IMR-90 (cell line): ENCODE measurements around the gene RGPD5. TPM values are rescaled to one million over a fixed set of nuclear protein-coding genes. Genes with fewer than 3 reads are reported as not detected.
"Not testable (repeated sequence)": the region's sequence is repeated elsewhere in the genome, so short reads cannot be mapped to it uniquely, and the experiment has no call there.

Experiments
- ATAC-seq: fragments of 200-7000 bp; cut with Tn5 transposase; 2 replicates; pipeline ENCODE4 v1.9.1; 2020; ENCODE audit warnings: low read depth, mild to moderate bottlenecking, moderate library complexity
- BruUV-seq: library from RNA; stranded (reverse); fragments of 400-500 nt; replicated peaks from 2 replicates; lab custom pipeline; 2021; lab: Mats Ljungman, UMichigan
- CTCF ChIA-PET: fragments of 300-600 bp; formaldehyde crosslinking; extraction: SDS; loops from one replicate; lab custom pipeline; 2021; ENCODE audit warnings: antibody characterized with exemption; lab: Yijun Ruan, JAX
- POLR2A ChIA-PET: fragments of 300-600 bp; sonication (Branson Sonifier 250); formaldehyde crosslinking; loops from one replicate; lab custom pipeline; 2022; ENCODE audit warnings: antibody characterized with exemption; ENCODE audit not compliant: unreplicated experiment; lab: Charles Lee
- DNase-seq: peaks from one replicate; pipeline ENCODE4 v3.0.0; 2013
- H2AFZ ChIP-seq: replicated peaks from 2 replicates; pipeline ENCODE3; 2013; ENCODE audit warnings: low read length, mild to moderate bottlenecking; ENCODE audit not compliant: poor library complexity
- H2AK5ac ChIP-seq: 2 replicates; pipeline ENCODE4 v1.6.1; 2013; ENCODE audit warnings: low read depth, low read length, inconsistent platforms
- H2AK9ac ChIP-seq: replicated peaks from 2 replicates; pipeline ENCODE3; 2013; ENCODE audit warnings: mild to moderate bottlenecking, low read depth, low read length, moderate library complexity; ENCODE audit not compliant: poor library complexity
- H2BK120ac ChIP-seq: 2 replicates; pipeline ENCODE4 v1.6.1; 2013; ENCODE audit warnings: low read depth, low read length, inconsistent platforms
- H2BK15ac ChIP-seq: 3 replicates; pipeline ENCODE4 v1.6.1; 2013; ENCODE audit warnings: low read depth, low read length, inconsistent platforms
- H2BK20ac ChIP-seq: 2 replicates; pipeline ENCODE4 v1.6.1; 2013; ENCODE audit warnings: low read depth, mild to moderate bottlenecking, inconsistent platforms, low read length, moderate library complexity
- H2BK5ac ChIP-seq: 2 replicates; pipeline ENCODE4 v1.6.1; 2013; ENCODE audit warnings: mild to moderate bottlenecking, low read depth, low read length, inconsistent platforms; ENCODE audit not compliant: poor library complexity, severe bottlenecking
- H3K14ac ChIP-seq: replicated peaks from 2 replicates; pipeline ENCODE4 v1.6.1; 2013; ENCODE audit warnings: low read depth, low read length, inconsistent platforms
- H3K18ac ChIP-seq: 2 replicates; pipeline ENCODE4 v1.6.1; 2013; ENCODE audit warnings: low read depth, low read length, control low read depth
- H3K23ac ChIP-seq: 2 replicates; pipeline ENCODE4 v1.6.1; 2013; ENCODE audit warnings: low read depth, low read length, inconsistent platforms
- H3K27ac ChIP-seq: 2 replicates; pipeline ENCODE4 v1.5.1; 2013; ENCODE audit warnings: mild to moderate bottlenecking, control low read depth, low read length; ENCODE audit not compliant: insufficient read depth
- H3K27me3 ChIP-seq: 2 replicates; pipeline ENCODE4 v1.6.1; 2013; ENCODE audit warnings: low read length; ENCODE audit not compliant: control insufficient read depth, insufficient read depth
- H3K36me3 ChIP-seq: 2 replicates; pipeline ENCODE4 v1.6.1; 2013; ENCODE audit warnings: low read length, mixed read lengths; ENCODE audit not compliant: control insufficient read depth, insufficient read depth
- H3K4ac ChIP-seq: 2 replicates; pipeline ENCODE4 v1.6.1; 2013; ENCODE audit warnings: low read depth, low read length, inconsistent platforms
- H3K4me1 ChIP-seq: 2 replicates; pipeline ENCODE4 v1.6.1; 2013; ENCODE audit warnings: low read length, mixed read lengths; ENCODE audit not compliant: control insufficient read depth, insufficient read depth
- H3K4me2 ChIP-seq: 2 replicates; pipeline ENCODE4 v1.6.1; 2013; ENCODE audit warnings: low read depth, mild to moderate bottlenecking, control low read depth, low read length, moderate library complexity
- H3K4me3 ChIP-seq: 2 replicates; pipeline ENCODE4 v1.5.1; 2013; ENCODE audit warnings: low read depth, mild to moderate bottlenecking, control low read depth, low read length, moderate library complexity; ENCODE audit not compliant: insufficient read depth
- H3K56ac ChIP-seq: 2 replicates; pipeline ENCODE4 v1.6.1; 2013; ENCODE audit warnings: low read length, inconsistent platforms; ENCODE audit not compliant: insufficient read depth; ENCODE audit errors: extremely low read depth
- H3K79me1 ChIP-seq, 2 experiments: 2 replicates each; pipeline ENCODE4 v1.6.1; 2013; ENCODE audit warnings: low read length in 2 of 2, inconsistent platforms in 1 of 2, low read depth in 1 of 2
- H3K9ac ChIP-seq: 2 replicates; pipeline ENCODE4 v1.6.1; 2013; ENCODE audit warnings: low read depth, low read length, control low read depth
- H3K9me1 ChIP-seq: 2 replicates; pipeline ENCODE4 v1.6.1; 2013; ENCODE audit warnings: low read length, inconsistent platforms; ENCODE audit not compliant: insufficient read depth
- H3K9me3 ChIP-seq: 2 replicates; pipeline ENCODE4 v1.6.1; 2013; ENCODE audit warnings: low read length; ENCODE audit not compliant: control insufficient read depth, insufficient read depth
- H4K20me1 ChIP-seq: 2 replicates; pipeline ENCODE4 v1.6.1; 2013; ENCODE audit warnings: low read length, inconsistent platforms; ENCODE audit not compliant: insufficient read depth
- H4K5ac ChIP-seq: 2 replicates; pipeline ENCODE4 v1.6.1; 2013; ENCODE audit warnings: mild to moderate bottlenecking, low read depth, low read length, control low read depth
- H4K8ac ChIP-seq, 2 experiments: 2 replicates each; pipeline ENCODE4 v1.6.1; 2013; ENCODE audit warnings: low read depth in 2 of 2, low read length in 2 of 2, control low read depth in 1 of 2, inconsistent platforms in 1 of 2
- H4K91ac ChIP-seq: 2 replicates; pipeline ENCODE4 v1.6.1; 2013; ENCODE audit warnings: low read depth, low read length, inconsistent platforms; ENCODE audit not compliant: insufficient read depth
- WGBS, 2 experiments: methylation state at CpG; one replicate each; pipeline versions ENCODE4 v1.1.5 to v1.1.7; 2013; ENCODE audit warnings: missing lambda C conversion rate in 2 of 2; ENCODE audit not compliant: insufficient read length in 1 of 2; ENCODE audit errors: extremely low coverage in 2 of 2; 5-methylcytosine and 5-hydroxymethylcytosine counted together
- dilution Hi-C: fragments of 300-500 bp; cut with HindIII; formaldehyde crosslinking; loops from one replicate; pipeline ENCODE4 v1.14.3; 2018; ENCODE audit warnings: low sequenced_read_pairs; ENCODE audit not compliant: unreplicated experiment
- in situ Hi-C: fragments of 300-500 bp; cut with MboI; formaldehyde crosslinking; loops from 3 replicates; pipeline ENCODE4 v1.14.3; 2019; ENCODE audit warnings: low sequenced_read_pairs, inconsistent platforms, mixed read lengths
- intact Hi-C: fragments of 100-400 bp; cut with micrococcal nuclease; formaldehyde crosslinking; loops from 2 replicates; pipeline ENCODE4 v1.10.0; 2022
- polyA plus RNA-seq, 3 experiments: library from polyadenylated mRNA; depleted of rRNA; stranded (reverse); fragments of >200 nt; gene quantifications; 2 replicates each; pipeline ENCODE4 v1.2.3, GENCODE V29; 2012; ENCODE audit warnings: low replicate concordance in 1 of 3
- total RNA-seq: library from RNA; depleted of rRNA; stranded (reverse); fragments of >200 nt; gene quantifications from 2 replicates; pipeline ENCODE4 v1.2.3, GENCODE V29; 2012

Gene RGPD5
- total and polyA plus RNA-seq, 2 of the 4 experiments (the other 2 are of a cell fraction), result 2.5 to 14.3 TPM

DNA sequence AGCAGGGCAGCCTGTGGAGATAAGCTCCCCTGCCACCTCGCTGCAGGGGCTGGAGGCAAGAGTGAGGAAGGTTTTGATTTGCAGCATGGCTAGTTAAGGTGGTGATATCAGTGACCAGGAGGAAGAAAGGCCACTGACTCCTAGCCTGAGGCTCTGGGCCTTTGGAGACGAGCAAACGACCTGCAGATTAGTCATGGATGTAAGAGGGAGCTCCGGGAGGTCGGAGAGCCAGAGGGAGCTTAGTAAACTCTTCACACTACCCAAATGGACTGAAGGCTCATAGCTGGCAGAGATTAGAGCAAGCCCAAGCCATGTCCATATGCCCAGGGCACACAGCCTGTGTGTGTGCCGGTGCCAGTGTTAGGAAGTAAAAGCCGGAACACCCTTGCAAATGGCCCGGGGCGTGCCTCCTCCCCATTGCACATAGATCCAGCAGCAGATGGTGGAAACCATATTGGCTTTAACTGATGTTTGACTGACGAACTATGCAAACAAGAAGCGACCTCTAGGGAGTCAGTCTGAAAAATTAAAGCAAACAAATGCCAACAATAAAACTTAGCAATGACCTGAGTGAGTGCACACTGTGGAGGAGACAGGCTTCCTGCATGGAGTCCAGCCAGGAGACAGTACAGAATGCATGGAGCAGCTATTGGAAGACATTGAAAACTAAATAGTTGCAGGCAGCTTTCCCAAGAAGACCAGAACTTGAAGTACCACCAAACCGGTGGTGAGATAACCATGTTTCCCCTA, 2.4 kb upstream of the RGPD5 start:
- POLR2A ChIA-PET, H3K4me3 ChIP-seq, H3K56ac ChIP-seq, H3K9me1 ChIP-seq, H3K79me1 ChIP-seq, H3K4ac ChIP-seq, H2BK120ac ChIP-seq, H2BK20ac ChIP-seq, H3K4me1 ChIP-seq, in situ Hi-C loops, DNase-seq, H2AK5ac ChIP-seq, ATAC-seq, dilution Hi-C loops, H4K8ac ChIP-seq, H3K4me2 ChIP-seq, H4K20me1 ChIP-seq, H3K23ac ChIP-seq, H3K36me3 ChIP-seq, H2BK5ac ChIP-seq, H4K91ac ChIP-seq, H3K18ac ChIP-seq, H3K27me3 ChIP-seq, BruUV-seq, H3K9ac ChIP-seq, H2BK15ac ChIP-seq, H2AK9ac ChIP-seq, H3K14ac ChIP-seq, intact Hi-C loops, H2AFZ ChIP-seq, H3K27ac ChIP-seq, H3K9me3 ChIP-seq, H4K5ac ChIP-seq, CTCF ChIA-PET: not testable (repeated sequence)
- WGBS, 2 experiments, result no CpG with 5 or more reads among the region's 12 CpGs

DNA sequence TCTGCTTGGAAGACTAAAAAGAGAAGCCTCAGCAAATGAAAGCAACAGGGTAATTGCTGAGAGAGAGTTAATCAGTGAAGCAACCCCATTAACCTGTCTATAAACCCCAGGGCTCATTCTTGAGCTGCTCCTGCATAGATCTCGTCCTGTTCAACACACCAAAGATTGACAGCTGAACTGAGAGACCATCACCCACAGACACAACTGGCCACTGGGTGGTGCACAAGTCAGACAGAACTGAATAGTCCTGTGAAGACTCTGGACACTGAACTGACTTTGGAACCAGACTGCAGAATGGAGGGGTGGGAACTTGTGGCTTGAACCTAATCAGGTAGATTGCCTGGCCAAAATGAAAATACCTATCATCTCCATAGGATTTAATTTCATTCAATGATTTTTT, 1.4 kb upstream of the RGPD5 start:
- H4K5ac ChIP-seq, H3K4me2 ChIP-seq, H4K8ac ChIP-seq, H3K9me3 ChIP-seq, H2BK20ac ChIP-seq, H2AFZ ChIP-seq, H3K79me1 ChIP-seq, in situ Hi-C loops, DNase-seq, H3K18ac ChIP-seq, H2AK5ac ChIP-seq, H3K56ac ChIP-seq, H3K9ac ChIP-seq, H2AK9ac ChIP-seq, H3K27me3 ChIP-seq, intact Hi-C loops, dilution Hi-C loops, H3K4ac ChIP-seq, H2BK5ac ChIP-seq, H3K27ac ChIP-seq, H4K91ac ChIP-seq, H3K23ac ChIP-seq, BruUV-seq, CTCF ChIA-PET, H3K4me3 ChIP-seq, H4K20me1 ChIP-seq, H3K4me1 ChIP-seq, H3K14ac ChIP-seq, POLR2A ChIA-PET, H2BK15ac ChIP-seq, H3K9me1 ChIP-seq, H3K36me3 ChIP-seq, H2BK120ac ChIP-seq: not testable (repeated sequence)
- peak; percentile 44; the same call in 1 of the 2 replicates for ATAC-seq
- no CpG with 5 or more reads among the region's 1 CpG for WGBS, 2 experiments
